HG02588 (cell line): ENCODE measurements around the gene POLR2B.
A peak's percentile ranks its signal among the peaks of the same experiment; 100 is the strongest.
"Not testable (repeated sequence)": the region's sequence is repeated elsewhere in the genome, so short reads cannot be mapped to it uniquely, and the experiment has no call there.

Experiments used
- ATAC-seq: cut with Tn5 transposase; IDR thresholded peaks from one replicate; pipeline ENCODE4 v1.9.1; 2021; ENCODE audit warnings: mild to moderate bottlenecking, moderate library complexity; ENCODE audit not compliant: unreplicated experiment

Gene POLR2B

GRCh38 chr4:56978750-56979303, at the start of gene POLR2B:
POLR2B (plus strand) TSS chr4:56978896; CDS start chr4:56978986, 90 bp downstream.
- ATAC-seq = peak; percentile 44

- no peak for ATAC-seq
Observed at GRCh38 chr4:56930638-56931037, 48.1 kb upstream of the POLR2B start.

DNA sequence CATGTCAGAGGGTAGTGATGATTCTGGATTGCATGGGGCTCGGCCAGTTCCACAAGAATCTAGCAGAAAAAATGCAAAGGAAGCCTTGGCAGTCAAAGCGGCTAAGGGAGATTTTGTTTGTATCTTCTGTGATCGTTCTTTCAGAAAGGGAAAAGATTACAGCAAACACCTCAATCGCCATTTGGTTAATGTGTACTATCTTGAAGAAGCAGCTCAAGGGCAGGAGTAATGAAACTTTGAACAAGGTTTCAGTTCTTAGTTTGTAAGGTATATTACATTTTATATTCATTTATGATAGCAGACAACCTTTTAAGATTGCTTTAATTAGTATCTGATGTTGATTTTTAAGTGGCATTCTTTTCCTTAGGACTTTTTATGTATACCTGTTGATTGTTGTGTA, 46.8 kb upstream of the POLR2B start:
- no peak for ATAC-seq

DNA sequence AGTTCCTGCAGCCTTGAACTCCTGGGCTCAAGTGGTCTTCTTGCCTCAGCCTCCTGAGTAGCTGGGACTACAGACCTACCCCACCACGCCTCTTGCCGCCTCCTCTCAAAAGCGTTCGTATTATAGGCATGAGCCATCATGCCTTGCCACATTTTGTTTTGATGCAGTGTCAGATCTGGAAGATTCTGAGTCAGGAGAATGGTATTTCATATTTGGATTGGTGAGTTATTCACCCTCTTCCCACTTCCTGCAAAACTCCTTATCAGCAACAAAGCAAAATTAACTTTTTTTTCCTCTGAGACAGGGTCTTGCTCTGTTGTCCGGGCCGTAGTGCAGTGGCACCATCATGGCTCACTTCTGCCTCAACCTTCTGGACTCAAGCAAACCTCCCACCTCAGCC, 41.4 kb upstream of the POLR2B start:
- no peak for ATAC-seq

- ATAC-seq = not testable (repeated sequence)
Observed at GRCh38 chr4:56939826-56940225, 38.9 kb upstream of the POLR2B start.

DNA sequence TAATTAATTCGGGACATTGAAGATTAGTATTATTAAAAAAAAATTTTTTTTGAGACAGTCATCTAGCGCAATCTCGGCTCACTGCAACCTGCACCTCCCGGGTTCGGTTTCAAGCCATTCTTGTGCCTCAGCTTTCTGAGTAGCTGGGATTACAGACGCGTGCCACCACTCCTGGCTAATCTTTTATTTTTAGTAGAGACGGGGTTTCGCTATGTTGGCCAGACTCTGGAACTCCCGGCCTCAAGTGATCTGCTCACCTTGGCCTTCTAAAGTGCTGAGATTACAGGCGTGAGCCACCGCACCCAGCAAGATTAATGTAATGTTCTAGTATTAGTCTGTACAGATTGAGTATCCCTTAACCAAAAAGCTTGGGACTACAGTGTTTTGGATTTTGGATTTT, 38.3 kb upstream of the POLR2B start:
- no peak for ATAC-seq

GRCh38 chr4:56940971-56941370, 37.7 kb upstream of the POLR2B start:
- ATAC-seq = no peak

GRCh38 chr4:56941403-56941802, 37.3 kb upstream of the POLR2B start:
- ATAC-seq = no peak

- ATAC-seq = no peak
Observed at GRCh38 chr4:56953680-56954520, 24.8 kb upstream of the POLR2B start.

- ATAC-seq = no peak
Observed at GRCh38 chr4:56958111-56958517, 20.6 kb upstream of the POLR2B start.

DNA sequence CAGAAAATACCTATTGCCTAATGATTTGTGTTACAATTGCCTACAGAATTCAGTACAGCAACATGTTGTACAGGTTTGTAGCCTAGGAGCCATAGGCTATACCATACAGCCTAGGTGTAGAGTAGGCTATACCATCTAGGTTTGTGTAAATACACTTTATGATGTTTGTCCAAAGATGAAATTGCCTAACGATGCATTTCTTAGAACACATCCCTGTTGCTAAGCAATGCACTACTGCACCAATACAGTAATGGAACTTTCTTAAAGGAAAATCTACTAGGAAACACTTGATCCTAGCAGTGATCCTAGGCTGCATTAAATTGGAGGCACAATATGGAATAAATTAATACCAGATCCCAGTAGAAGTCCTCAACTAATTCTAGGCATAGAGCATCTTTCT, 19.6 kb upstream of the POLR2B start:
- no peak for ATAC-seq

- ATAC-seq = no peak
Observed at GRCh38 chr4:56961107-56961500, 17.6 kb upstream of the POLR2B start.

DNA sequence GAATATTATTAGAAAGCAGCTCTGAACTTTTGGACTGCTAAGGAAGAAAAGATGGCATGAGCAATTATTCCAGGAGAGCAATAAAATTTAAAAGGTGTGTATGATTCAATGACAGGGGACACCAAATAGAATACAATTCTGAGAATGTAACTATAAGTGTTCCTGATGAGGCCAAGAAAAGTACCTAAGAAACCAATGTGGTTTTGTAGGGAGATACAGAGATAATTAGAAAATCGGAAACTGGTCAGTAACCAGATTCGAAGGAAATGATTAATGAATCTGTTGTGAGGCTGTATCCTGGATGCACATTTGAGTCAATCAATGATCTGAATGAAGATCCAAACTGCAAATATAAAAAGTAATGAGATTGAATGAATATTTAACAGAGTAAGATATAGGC, 7.3 kb upstream of the POLR2B start:
- ATAC-seq = no peak

DNA sequence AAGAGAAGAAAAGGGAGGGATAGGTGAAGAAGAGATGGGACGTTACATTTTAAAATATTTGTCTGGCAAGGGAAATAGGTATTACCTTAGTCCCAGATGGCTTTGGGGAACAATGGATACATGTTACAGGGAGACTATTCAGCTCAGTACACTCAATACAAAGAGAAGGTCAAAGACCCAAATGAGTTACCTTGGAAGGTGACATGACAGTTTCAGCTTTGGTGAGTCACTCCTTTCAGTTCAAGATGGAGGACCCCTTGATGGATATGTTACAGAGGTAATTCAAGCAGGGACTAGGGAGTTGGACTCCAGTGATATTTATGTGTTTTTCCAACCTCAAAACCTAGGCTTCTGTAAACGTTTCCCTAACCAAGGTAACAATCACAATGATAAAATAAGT, 6.3 kb upstream of the POLR2B start:
- ATAC-seq = no peak

DNA sequence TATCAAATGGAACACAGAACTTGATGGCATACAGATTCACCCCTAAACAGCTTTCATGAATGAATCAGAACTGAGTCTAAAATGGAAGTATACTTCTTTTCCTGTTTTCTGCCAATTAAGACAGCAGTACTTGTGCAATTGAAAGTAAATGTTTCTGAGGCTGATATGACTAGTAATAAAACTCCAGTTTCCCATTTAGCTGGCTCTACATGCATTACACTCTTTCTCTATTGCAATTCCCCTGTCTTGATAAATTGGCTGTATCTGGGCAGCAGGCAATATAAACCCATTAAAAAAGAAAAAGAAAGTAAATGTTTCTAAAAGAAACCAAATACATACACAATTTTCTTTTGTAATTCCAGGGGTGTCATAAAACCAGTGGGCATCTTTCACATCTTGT, 5.9 kb upstream of the POLR2B start:
- ATAC-seq = no peak

DNA sequence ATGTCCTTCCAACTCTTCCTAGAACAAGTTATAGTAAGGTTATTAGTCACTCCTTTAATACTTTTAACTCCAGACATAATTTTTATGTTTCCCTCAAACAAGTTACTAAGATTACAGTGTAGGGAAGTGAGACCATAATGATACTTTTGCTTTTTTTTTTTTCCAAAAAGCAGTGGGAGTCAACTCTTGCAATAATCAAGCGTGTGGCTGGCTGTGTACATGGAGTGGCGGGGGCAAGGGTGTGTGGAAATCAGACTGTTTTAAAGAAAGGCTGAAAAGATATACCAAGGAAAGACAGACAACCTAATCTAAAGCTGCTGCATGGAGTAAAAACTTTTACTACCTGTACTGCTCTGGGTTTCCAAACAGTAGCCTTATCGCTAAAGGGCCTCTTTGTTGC, 5.4 kb upstream of the POLR2B start:
- ATAC-seq = no peak

DNA sequence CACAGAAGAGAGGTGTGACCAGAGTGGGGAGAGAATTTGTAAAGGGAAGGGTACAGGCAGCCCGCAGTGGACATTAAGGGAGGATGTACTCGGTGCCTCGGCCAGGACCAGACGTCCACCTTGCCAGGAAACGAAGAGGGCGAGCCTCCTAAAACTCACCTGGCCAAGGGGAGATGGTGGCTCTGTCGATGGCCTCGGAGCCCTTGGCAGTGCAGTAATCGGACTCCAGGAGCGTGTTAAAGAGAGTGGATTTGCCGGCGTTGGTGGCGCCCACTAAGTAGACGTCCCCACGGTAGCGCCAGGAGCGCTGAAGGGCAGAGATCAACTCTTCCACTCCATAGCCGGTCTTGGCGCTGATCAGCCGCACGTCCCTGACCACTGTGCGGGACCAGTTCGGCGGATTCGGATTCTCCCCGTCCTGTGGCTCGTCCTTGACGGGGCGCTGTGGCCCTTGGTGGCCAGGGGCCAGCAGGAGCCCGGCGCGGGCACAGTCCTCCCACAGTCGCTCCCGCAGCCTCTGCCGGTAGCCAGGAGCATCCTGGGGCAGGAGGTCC, 2.3 kb upstream of the POLR2B start:
- ATAC-seq = no peak

- peak; percentile 26 for ATAC-seq
Observed at GRCh38 chr4:56976837-56977320, 1.8 kb upstream of the POLR2B start.

- peak; percentile 82 for ATAC-seq
Observed at GRCh38 chr4:56977321-56978012, 1.2 kb upstream of the POLR2B start, which contains the start of gene NOA1. NOA1 (minus strand) TSS chr4:56977606; CDS start chr4:56977585, 21 bp downstream.

- ATAC-seq = no peak
Observed at GRCh38 chr4:56979421-56980072, 851 bp downstream of the POLR2B start.

GRCh38 chr4:56981795-56982201, 3.1 kb downstream of the POLR2B start:
- ATAC-seq = no peak
